Measurements from ENCODE around the gene RNF125. TPM values are rescaled to one million over a fixed set of nuclear protein-coding genes. Genes with fewer than 3 reads are reported as not detected.

The RNF125 gene
- polyA plus RNA-seq, 1 of the 3 experiments (the other 2 are of a cell fraction): 0.05 TPM

GRCh38 chr18:31990823-31991222 lies 27.8 kb upstream of the RNF125 start:
- H3K79me2 ChIP-seq (ENCODE audit: insufficient read depth): no peaks in the 10 kb centered on the region
- ChIA-PET POLR2A (no interaction called here), CTCF (no interaction called here)
- H3K9ac ChIP-seq: no peak overlapping the region
- no peak overlapping the region for H3K4me2 ChIP-seq
- H4K20me1 ChIP-seq (ENCODE audit: insufficient read depth): no peaks in the 10 kb centered on the region
- no peaks in the 10 kb centered on the region; the same call in 1 of the 2 replicates for H3K27me3 ChIP-seq (ENCODE audit: insufficient read depth)
- no peaks in the 10 kb centered on the region for H3K9me2 ChIP-seq
- 57% methylated on average over 2 of the region's 2 CpGs for WGBS (ENCODE audit: low lambda C conversion rate)
- H3K36me3 ChIP-seq (replicated peaks in 1 of 2; ENCODE audit: control insufficient read depth in 1 of 2, insufficient read depth in 2 of 2, low read length in 1 of 2): no peaks in the 10 kb centered on the region
- no peaks in the 10 kb centered on the region for H3K4me1 ChIP-seq (ENCODE audit: control insufficient read depth in 1 of 2, insufficient read depth in 2 of 2, low read depth in 1 of 2, low read length in 1 of 2)
- H3K9me3 ChIP-seq: no peaks in the 10 kb centered on the region
- no peak overlapping the region for H2AFZ ChIP-seq (ENCODE audit: low read depth)
- H3F3A ChIP-seq (replicated peaks; ENCODE audit: insufficient read depth): no peaks in the 10 kb centered on the region
- no peak overlapping the region for H3K4me3 ChIP-seq (ENCODE audit: low read depth in 2 of 2, low read length in 1 of 2)
- no peak for DNase-seq
- no peak overlapping the region for H3K27ac ChIP-seq (ENCODE audit: low read depth in 2 of 2, low read length in 1 of 2)
- TF ChIP-seq IRF3 (IDR thresholded peaks at IDR 0.05; ENCODE audit: low read depth, low read length) (no peak), TCF12 (IDR thresholded peaks at IDR 0.05) (no peak), YY1 (IDR thresholded peaks at IDR 0.05; ENCODE audit: low read depth) (no peak), FOXJ3 (CRISPR knock-in tag; IDR thresholded peaks at IDR 0.05) (no peak), JUND (IDR thresholded peaks at IDR 0.05) (no peak), SIN3A (IDR thresholded peaks at IDR 0.05; ENCODE audit: borderline replicate concordance, low read depth, low read length) (no peak), MXI1 (IDR thresholded peaks at IDR 0.05; ENCODE audit: low read depth, low read length) (no peak), NRF1 (IDR thresholded peaks at IDR 0.05; ENCODE audit: low read depth, low read length) (no peak), ZBTB33 (IDR thresholded peaks at IDR 0.05; ENCODE audit: borderline replicate concordance, low read depth) (no peak)

GRCh38 chr18:31996007-31996406 lies 22.6 kb upstream of the RNF125 start:
- Histone ChIP-seq H3K9me2 (no peaks in the 10 kb centered on the region), H3K36me3 (replicated peaks in 1 of 2; ENCODE audit: control insufficient read depth in 1 of 2, insufficient read depth in 2 of 2, low read length in 1 of 2) (no peaks in the 10 kb centered on the region), H3K4me3 (ENCODE audit: low read depth in 2 of 2, low read length in 1 of 2) (no peak overlapping the region), H3K9ac (no peak overlapping the region), H3K27ac (ENCODE audit: low read depth in 2 of 2, low read length in 1 of 2) (no peak overlapping the region), H3K4me1 (ENCODE audit: control insufficient read depth in 1 of 2, insufficient read depth in 2 of 2, low read depth in 1 of 2, low read length in 1 of 2) (no peaks in the 10 kb centered on the region), H3K4me2 (no peak overlapping the region), H3K27me3 (ENCODE audit: insufficient read depth) (no peaks in the 10 kb centered on the region; the same call in 1 of the 2 replicates), H4K20me1 (ENCODE audit: insufficient read depth) (no peaks in the 10 kb centered on the region), H2AFZ (ENCODE audit: low read depth) (no peak overlapping the region), H3K79me2 (ENCODE audit: insufficient read depth) (no peaks in the 10 kb centered on the region), H3F3A (replicated peaks; ENCODE audit: insufficient read depth) (no peaks in the 10 kb centered on the region), H3K9me3 (no peaks in the 10 kb centered on the region)
- WGBS (ENCODE audit: low lambda C conversion rate): 43% methylated on average over 7 of the region's 7 CpGs
- no peak for TF ChIP-seq RAD21 (IDR thresholded peaks at IDR 0.05; ENCODE audit: low read length)
- no peak for DNase-seq
- ChIA-PET CTCF (interaction anchor here (1.7 kb wide), 1 partner anchor 18 kb away, joined by 4 read pairs; no protein-coding TSS in a partner anchor), POLR2A (no interaction called here)
